Activated T-helper 1 cell treated with Interleukin-2 at 50 U/mL for 16 hours (primary cell): Measurements from ENCODE around the gene HLA-DRB1.
"Not testable (repeated sequence)": the region's sequence is repeated elsewhere in the genome, so short reads cannot be mapped to it uniquely, and the experiment has no call there.

Experiments used
- DNase-seq: peaks from one replicate; pipeline ENCODE4 v3.0.0-alpha.2; 2020; ENCODE audit warnings: low read depth

HLA-DRB1 gene

GRCh38 chr6:32589596-32590449 is at the start of gene HLA-DRB1:
Gene HLA-DRB1 (minus strand): TSS chr6:32589848. CDS start chr6:32589742, 106 bp downstream.
- no peak for DNase-seq

GRCh38 chr6:32638532-32639219 is 49.0 kb upstream of the HLA-DRB1 start:
- DNase-seq, result no peak

GRCh38 chr6:32637883-32638282 is 48.2 kb upstream of the HLA-DRB1 start:
- DNase-seq, result no peak

- no peak for DNase-seq
Observed at GRCh38 chr6:32637219-32637880, 47.7 kb upstream of the HLA-DRB1 start, which contains the start of gene HLA-DQA1. Gene HLA-DQA1 (plus strand): TSS chr6:32637406. CDS start chr6:32637459, 53 bp downstream.

- DNase-seq, result no peak
Observed at GRCh38 chr6:32635526-32636123, 46.0 kb upstream of the HLA-DRB1 start.

- DNase-seq, result not testable (repeated sequence)
Observed at GRCh38 chr6:32629793-32630192, 40.1 kb upstream of the HLA-DRB1 start.

- no peak for DNase-seq
Observed at GRCh38 chr6:32627831-32628230, 38.2 kb upstream of the HLA-DRB1 start.

GRCh38 chr6:32627249-32627648 is 37.6 kb upstream of the HLA-DRB1 start:
- DNase-seq, result no peak

- no peak for DNase-seq
Observed at GRCh38 chr6:32625137-32625536, 35.5 kb upstream of the HLA-DRB1 start.

GRCh38 chr6:32624565-32624964 is 34.9 kb upstream of the HLA-DRB1 start:
- DNase-seq, result no peak

GRCh38 chr6:32623693-32624092 is 34.0 kb upstream of the HLA-DRB1 start:
- DNase-seq, result no peak

GRCh38 chr6:32622545-32623401 is 33.1 kb upstream of the HLA-DRB1 start:
- no peak for DNase-seq

- DNase-seq, result no peak
Observed at GRCh38 chr6:32621372-32621771, 31.7 kb upstream of the HLA-DRB1 start.

- no peak for DNase-seq
Observed at GRCh38 chr6:32617751-32618150, 28.1 kb upstream of the HLA-DRB1 start.

GRCh38 chr6:32615885-32616532 is 26.4 kb upstream of the HLA-DRB1 start:
- DNase-seq, result no peak

- no peak for DNase-seq
Observed at GRCh38 chr6:32614366-32615081, 24.9 kb upstream of the HLA-DRB1 start.

GRCh38 chr6:32613475-32613874 is 23.8 kb upstream of the HLA-DRB1 start:
- DNase-seq, result no peak

- no peak for DNase-seq
Observed at GRCh38 chr6:32610682-32611296, 21.1 kb upstream of the HLA-DRB1 start.
